H9 (cell line): ENCODE data around the gene ZNF576. TPM values are rescaled to one million over a fixed set of nuclear protein-coding genes. Genes with fewer than 3 reads are reported as not detected.

Experiments used
- DNase-seq: peaks from one replicate; pipeline ENCODE4 v3.0.0-alpha.2; 2017
- H2AFZ ChIP-seq: one replicate; pipeline ENCODE4 v1.6.1; 2013; ENCODE audit warnings: mild to moderate bottlenecking, low read length, control low read depth, moderate library complexity
- H2AK5ac ChIP-seq: 2 replicates; pipeline ENCODE4 v1.6.1; 2013; ENCODE audit warnings: low read length, control low read depth, mixed read lengths; ENCODE audit not compliant: insufficient read length
- H2BK120ac ChIP-seq: one replicate; pipeline ENCODE4 v1.6.1; 2013; ENCODE audit warnings: low read depth, mild to moderate bottlenecking, low read length, control low read depth, inconsistent platforms; ENCODE audit not compliant: poor library complexity, severe bottlenecking
- H2BK12ac ChIP-seq: 2 replicates; pipeline ENCODE4 v1.6.1; 2013; ENCODE audit warnings: low read length, control low read depth, mixed read lengths, low read depth; ENCODE audit not compliant: insufficient read length
- H2BK15ac ChIP-seq: 2 replicates; pipeline ENCODE4 v1.6.1; 2013; ENCODE audit warnings: low read depth, low read length, control low read depth
- H2BK20ac ChIP-seq: one replicate; pipeline ENCODE4 v1.6.1; 2013; ENCODE audit warnings: low read depth, mild to moderate bottlenecking, low read length, control low read depth, inconsistent platforms; ENCODE audit not compliant: poor library complexity, severe bottlenecking
- H2BK5ac ChIP-seq: 2 replicates; pipeline ENCODE4 v1.6.1; 2013; ENCODE audit warnings: low read length, control low read depth, mixed read lengths; ENCODE audit not compliant: insufficient read length
- H3K14ac ChIP-seq: 2 replicates; pipeline ENCODE4 v1.6.1; 2013; ENCODE audit warnings: low read length, control low read depth; ENCODE audit not compliant: insufficient read depth
- H3K18ac ChIP-seq: 2 replicates; pipeline ENCODE4 v1.6.1; 2013; ENCODE audit warnings: low read depth, mild to moderate bottlenecking, mixed read lengths, low read length, control low read depth; ENCODE audit not compliant: insufficient read length
- H3K23ac ChIP-seq: 2 replicates; pipeline ENCODE4 v1.6.1; 2013; ENCODE audit warnings: low read length, control low read depth, mixed read lengths, low read depth; ENCODE audit not compliant: insufficient read length
- H3K23me2 ChIP-seq: 2 replicates; pipeline ENCODE4 v1.6.1; 2013; ENCODE audit warnings: low read depth, mild to moderate bottlenecking, mixed read lengths, low read length, control low read depth; ENCODE audit not compliant: insufficient read length, poor library complexity, severe bottlenecking
- H3K27ac ChIP-seq: 2 replicates; pipeline ENCODE4 v1.5.1; 2013; ENCODE audit warnings: low read length, control low read depth, mixed read lengths, low read depth; ENCODE audit not compliant: insufficient read length
- H3K27me3 ChIP-seq: 2 replicates; pipeline ENCODE4 v1.6.1; 2013; ENCODE audit warnings: low read length, control low read depth, inconsistent platforms; ENCODE audit not compliant: insufficient read depth
- H3K4ac ChIP-seq: 2 replicates; pipeline ENCODE4 v1.6.1; 2013; ENCODE audit warnings: low read depth, mild to moderate bottlenecking, control low read depth, inconsistent platforms, low read length, moderate library complexity
- H3K4me1 ChIP-seq: 2 replicates; pipeline ENCODE4 v1.6.1; 2013; ENCODE audit warnings: low read length, control low read depth, inconsistent platforms; ENCODE audit not compliant: insufficient read depth
- H3K4me2 ChIP-seq: 2 replicates; pipeline ENCODE4 v1.6.1; 2013; ENCODE audit warnings: low read length, control low read depth, mixed read lengths; ENCODE audit not compliant: insufficient read length, insufficient read depth
- H3K56ac ChIP-seq: 2 replicates; pipeline ENCODE4 v1.6.1; 2013; ENCODE audit warnings: low read depth, mild to moderate bottlenecking, mixed read lengths, low read length, control low read depth; ENCODE audit not compliant: insufficient read length
- H3K79me1 ChIP-seq: 2 replicates; pipeline ENCODE4 v1.6.1; 2013; ENCODE audit warnings: low read depth, mild to moderate bottlenecking, moderate library complexity, low read length, control low read depth, inconsistent platforms; ENCODE audit not compliant: insufficient read depth, poor library complexity, severe bottlenecking
- H3K79me2 ChIP-seq: 2 replicates; pipeline ENCODE4 v1.6.1; 2013; ENCODE audit warnings: low read length, control low read depth, inconsistent platforms; ENCODE audit not compliant: insufficient read depth
- H3K9ac ChIP-seq: 2 replicates; pipeline ENCODE4 v1.6.1; 2013; ENCODE audit warnings: low read length, control low read depth, mixed read lengths; ENCODE audit not compliant: insufficient read length; ENCODE audit errors: extremely low read depth
- H3K9me3 ChIP-seq: one replicate; pipeline ENCODE4 v1.6.1; 2013; ENCODE audit warnings: low read depth, low read length, inconsistent platforms; ENCODE audit not compliant: control insufficient read depth
- H3T11ph ChIP-seq: one replicate; pipeline ENCODE4 v1.6.1; 2013; ENCODE audit warnings: mild to moderate bottlenecking, low read length, control low read depth, inconsistent platforms
- H4K20me1 ChIP-seq: one replicate; pipeline ENCODE4 v1.6.1; 2013; ENCODE audit not compliant: control insufficient read depth, insufficient read length, insufficient read depth
- H4K5ac ChIP-seq: 2 replicates; pipeline ENCODE4 v1.6.1; 2013; ENCODE audit warnings: low read depth, mild to moderate bottlenecking, mixed read lengths, low read length, control low read depth; ENCODE audit not compliant: insufficient read length
- H4K8ac ChIP-seq: replicated peaks from 2 replicates; pipeline ENCODE4 v1.6.1; 2013; ENCODE audit warnings: low read length, control low read depth, mixed read lengths, low read depth; ENCODE audit not compliant: insufficient read length
- H4K91ac ChIP-seq: 2 replicates; pipeline ENCODE4 v1.6.1; 2013; ENCODE audit warnings: low read depth, mild to moderate bottlenecking, moderate library complexity, mixed read lengths, low read length, control low read depth; ENCODE audit not compliant: insufficient read length
- H3K27ac Mint-ChIP-seq, 3 experiments: 2 replicates in 2 of 3; 3 replicates in 1 of 3; pipeline ENCODE4 v1.8.0; 2020 to 2021; ENCODE audit warnings: mixed read lengths in 3 of 3, mild to moderate bottlenecking in 1 of 3, moderate library complexity in 1 of 3
- H3K27me3 Mint-ChIP-seq: 2 replicates; pipeline ENCODE4 v1.8.0; 2021; ENCODE audit warnings: low read depth, mild to moderate bottlenecking, moderate library complexity, mixed read lengths
- H3K36me3 Mint-ChIP-seq, 3 experiments: 2 replicates in 2 of 3; 3 replicates in 1 of 3; pipeline ENCODE4 v1.8.0; 2020 to 2021; ENCODE audit warnings: low read depth in 3 of 3, mixed read lengths in 3 of 3; ENCODE audit not compliant: insufficient read depth in 1 of 3
- H3K4me1 Mint-ChIP-seq, 2 experiments: 2 replicates each; pipeline ENCODE4 v1.8.0; 2020; ENCODE audit warnings: mixed read lengths in 2 of 2
- H3K4me3 Mint-ChIP-seq, 2 experiments: 2 replicates in 1 of 2; 3 replicates in 1 of 2; pipeline ENCODE4 v1.8.0; 2020 to 2021; ENCODE audit warnings: mild to moderate bottlenecking in 2 of 2, mixed read lengths in 2 of 2, moderate library complexity in 1 of 2
- H3K9me3 Mint-ChIP-seq, 2 experiments: 2 replicates in 1 of 2; 3 replicates in 1 of 2; pipeline ENCODE4 v1.8.0; 2020; ENCODE audit warnings: mild to moderate bottlenecking in 2 of 2, mixed read lengths in 2 of 2, moderate library complexity in 1 of 2
- WGBS: extraction: QIAGEN DNeasy Blood & Tissue Kit; methylation state at CpG from one replicate; pipeline ENCODE4 v1.1.7; 2013; ENCODE audit warnings: missing lambda C conversion rate, low lambda C conversion rate, mixed read lengths; ENCODE audit not compliant: insufficient read length; ENCODE audit errors: extremely low coverage; 5-methylcytosine and 5-hydroxymethylcytosine counted together
- total RNA-seq: library from RNA; stranded (reverse); gene quantifications from 2 replicates; pipeline ENCODE4 v1.2.1, GENCODE V29; 2021
- TF ChIP-seq, protein P1 (sequence below): fragments of 200-600 bp; sonication (generic); conservative IDR thresholded peaks from 3 replicates; pipeline ENCODE4 v1.8.0; 2021; ENCODE audit warnings: antibody characterized with exemption, mild to moderate bottlenecking

ZNF576 gene
- total RNA-seq, 1 experiment from 2014 or later = 19.7 TPM

DNA sequence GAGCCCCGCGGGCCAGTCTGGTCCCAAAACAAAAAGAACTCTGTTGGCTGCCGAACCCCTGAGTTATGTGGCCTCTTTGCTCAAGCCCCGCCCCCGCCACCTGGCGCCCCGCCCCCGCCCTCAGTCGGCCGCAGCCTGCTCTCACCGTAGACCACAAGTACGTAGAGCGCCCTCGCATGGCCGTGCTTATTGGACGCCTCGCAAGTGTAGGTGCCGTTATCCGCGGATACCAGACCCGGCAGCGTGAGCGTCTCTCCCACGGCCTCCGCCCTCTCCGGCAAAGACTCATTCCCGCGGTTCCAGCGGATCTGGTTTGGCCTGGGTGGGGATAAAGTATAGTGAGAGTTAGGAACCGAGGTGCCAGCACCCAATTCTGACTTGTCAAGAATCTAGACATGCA is 28.5 kb downstream of the ZNF576 start:
- Mint-ChIP-seq H3K27ac (peak overlapping the region in 2 of 3 experiments; percentile 12 to 69; a peak in 2 of 7 replicates), H3K36me3 (peaks cover 11 to 31% (median 13%) of the 10 kb centered on the region in 3 experiments; a peak in 6 of 7 replicates), H3K4me1 (peaks cover 22 to 36% of the 10 kb centered on the region in 2 experiments), H3K27me3 (peaks cover 22% of the 10 kb centered on the region), H3K9me3 (no peaks in the 10 kb centered on the region; a peak in 1 of 5 replicates), H3K4me3 (peak overlapping the region in 1 of 2 experiments; percentile 41; a peak in 1 of 5 replicates)
- WGBS = no CpG with 5 or more reads among the region's 30 CpGs
- peaks cover 3% of the 10 kb centered on the region for H3K23me2 ChIP-seq
- H4K91ac ChIP-seq = no peak overlapping the region
- H2AK5ac ChIP-seq = no peak overlapping the region
- peak; percentile 96 for DNase-seq
- no peak overlapping the region for H3T11ph ChIP-seq
- H2BK5ac ChIP-seq = no peak overlapping the region
- H3K23ac ChIP-seq = no peak overlapping the region
- H2BK20ac ChIP-seq = no peak overlapping the region
- no peak overlapping the region for H3K4ac ChIP-seq
- no peak overlapping the region for H2BK12ac ChIP-seq
- no peaks in the 10 kb centered on the region; the same call in none of the 2 replicates for H3K4me1 ChIP-seq
- no peak overlapping the region for H2BK120ac ChIP-seq
- H3K18ac ChIP-seq = no peak overlapping the region
- H3K79me1 ChIP-seq = no peaks in the 10 kb centered on the region
- no peak overlapping the region for H3K14ac ChIP-seq
- H4K20me1 ChIP-seq = no peaks in the 10 kb centered on the region
- no peak overlapping the region for H2AFZ ChIP-seq
- TF ChIP-seq, protein P1, sequence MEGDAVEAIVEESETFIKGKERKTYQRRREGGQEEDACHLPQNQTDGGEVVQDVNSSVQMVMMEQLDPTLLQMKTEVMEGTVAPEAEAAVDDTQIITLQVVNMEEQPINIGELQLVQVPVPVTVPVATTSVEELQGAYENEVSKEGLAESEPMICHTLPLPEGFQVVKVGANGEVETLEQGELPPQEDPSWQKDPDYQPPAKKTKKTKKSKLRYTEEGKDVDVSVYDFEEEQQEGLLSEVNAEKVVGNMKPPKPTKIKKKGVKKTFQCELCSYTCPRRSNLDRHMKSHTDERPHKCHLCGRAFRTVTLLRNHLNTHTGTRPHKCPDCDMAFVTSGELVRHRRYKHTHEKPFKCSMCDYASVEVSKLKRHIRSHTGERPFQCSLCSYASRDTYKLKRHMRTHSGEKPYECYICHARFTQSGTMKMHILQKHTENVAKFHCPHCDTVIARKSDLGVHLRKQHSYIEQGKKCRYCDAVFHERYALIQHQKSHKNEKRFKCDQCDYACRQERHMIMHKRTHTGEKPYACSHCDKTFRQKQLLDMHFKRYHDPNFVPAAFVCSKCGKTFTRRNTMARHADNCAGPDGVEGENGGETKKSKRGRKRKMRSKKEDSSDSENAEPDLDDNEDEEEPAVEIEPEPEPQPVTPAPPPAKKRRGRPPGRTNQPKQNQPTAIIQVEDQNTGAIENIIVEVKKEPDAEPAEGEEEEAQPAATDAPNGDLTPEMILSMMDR = peak; percentile 72
- H3K79me2 ChIP-seq = no peaks in the 10 kb centered on the region
- H3K9ac ChIP-seq = no peak overlapping the region
- no peak overlapping the region for H4K8ac ChIP-seq
- H4K5ac ChIP-seq = no peak overlapping the region
- H3K56ac ChIP-seq = no peak overlapping the region
- no peak overlapping the region for H3K27ac ChIP-seq
- H3K27me3 ChIP-seq = no peaks in the 10 kb centered on the region
- no peaks in the 10 kb centered on the region for H3K9me3 ChIP-seq
- H3K4me2 ChIP-seq = no peak overlapping the region
- H2BK15ac ChIP-seq = no peak overlapping the region
